PC-9 (cell line): ENCODE measurements around the gene AK9. TPM values are rescaled to one million over a fixed set of nuclear protein-coding genes. Genes with fewer than 3 reads are reported as not detected.

ENCODE experiments used
- BruUV-seq: library from RNA; stranded (reverse); fragments of 400-500 nt; replicated peaks from 2 replicates; lab custom pipeline; 2021; lab: Mats Ljungman, UMichigan
- CTCF ChIA-PET: fragments of 300-600 bp; sonication (Branson Sonifier 250); formaldehyde crosslinking; loops from one replicate; lab custom pipeline; 2022; ENCODE audit warnings: antibody characterized with exemption; lab: Charles Lee
- POLR2A ChIA-PET: fragments of 300-600 bp; sonication (Branson Sonifier 250); formaldehyde crosslinking; loops from one replicate; lab custom pipeline; 2022; ENCODE audit warnings: antibody characterized with exemption; ENCODE audit not compliant: unreplicated experiment; lab: Charles Lee
- DNase-seq, 2 experiments: peaks; one replicate each; pipeline versions ENCODE4 v3.0.0 to v3.0.0-alpha.2; 2015 to 2022; ENCODE audit warnings: mixed read lengths in 1 of 2
- H2AFZ ChIP-seq: fragments of 200-600 bp; sonication (generic); 2 replicates; pipeline ENCODE4 v1.8.1; 2017; ENCODE audit warnings: antibody characterized with exemption
- H3F3A ChIP-seq: fragments of 200-600 bp; sonication (generic); 2 replicates; pipeline ENCODE4 v1.8.1; 2017; ENCODE audit warnings: antibody characterized with exemption, mild to moderate bottlenecking, low read depth; ENCODE audit not compliant: insufficient read depth
- H3K27ac ChIP-seq: fragments of 200-600 bp; sonication (generic); 2 replicates; pipeline ENCODE4 v1.6.1; 2016; ENCODE audit warnings: mixed run types
- H3K27me3 ChIP-seq: fragments of 200-600 bp; sonication (generic); 2 replicates; pipeline ENCODE4 v1.6.1; 2016; ENCODE audit warnings: low read depth, mixed run types; ENCODE audit not compliant: insufficient read depth
- H3K36me3 ChIP-seq: fragments of 200-600 bp; sonication (generic); 2 replicates; pipeline ENCODE4 v1.6.1; 2016; ENCODE audit warnings: low read depth, mixed run types
- H3K4me1 ChIP-seq: fragments of 200-600 bp; sonication (generic); replicated peaks from 2 replicates; pipeline ENCODE4 v1.6.1; 2016; ENCODE audit warnings: mixed run types; ENCODE audit not compliant: insufficient read depth
- H3K4me2 ChIP-seq: fragments of 200-600 bp; sonication (generic); 2 replicates; pipeline ENCODE4 v1.6.1; 2017; ENCODE audit warnings: mixed run types
- H3K4me3 ChIP-seq: fragments of 200-600 bp; sonication (generic); 2 replicates; pipeline ENCODE4 v1.6.1; 2016; ENCODE audit warnings: mixed run types
- H3K79me2 ChIP-seq: fragments of 200-600 bp; sonication (generic); 2 replicates; pipeline ENCODE4 v1.6.1; 2017; ENCODE audit warnings: low read depth, mixed run types
- H3K9me2 ChIP-seq: fragments of 200-600 bp; sonication (generic); 2 replicates; pipeline ENCODE4 v1.8.1; 2017; ENCODE audit warnings: mild to moderate bottlenecking; ENCODE audit not compliant: insufficient read depth
- H3K9me3 ChIP-seq: fragments of 200-600 bp; sonication (generic); 2 replicates; pipeline ENCODE4 v1.8.1; 2016; ENCODE audit warnings: low read depth; ENCODE audit not compliant: insufficient read depth
- H4K20me1 ChIP-seq: fragments of 200-600 bp; sonication (generic); 2 replicates; pipeline ENCODE4 v1.8.1; 2017; ENCODE audit not compliant: insufficient read depth
- EZH2 ChIP-seq: fragments of 200-600 bp; sonication (generic); IDR thresholded peaks from 2 replicates; pipeline ENCODE4 v1.8.0; 2017; ENCODE audit warnings: antibody characterized with exemption, low read depth
- intact Hi-C: fragments of 100-400 bp; cut with micrococcal nuclease; formaldehyde crosslinking; loops from one replicate; pipeline ENCODE4 v1.10.0; 2022; ENCODE audit not compliant: unreplicated experiment
- total RNA-seq: library from RNA; stranded (reverse); gene quantifications from 2 replicates; pipeline ENCODE4 v1.2.3, GENCODE V29; 2021
- TF ChIP-seq, protein P1 (sequence below): fragments of 200-600 bp; sonication (generic); conservative IDR thresholded peaks from 2 replicates; pipeline ENCODE4 v1.6.1; 2017; ENCODE audit warnings: mixed run types, antibody characterized with exemption, mild to moderate bottlenecking, moderate library complexity

AK9 gene
- total RNA-seq, 1 experiment from 2014 or later: 7.4 TPM

DNA sequence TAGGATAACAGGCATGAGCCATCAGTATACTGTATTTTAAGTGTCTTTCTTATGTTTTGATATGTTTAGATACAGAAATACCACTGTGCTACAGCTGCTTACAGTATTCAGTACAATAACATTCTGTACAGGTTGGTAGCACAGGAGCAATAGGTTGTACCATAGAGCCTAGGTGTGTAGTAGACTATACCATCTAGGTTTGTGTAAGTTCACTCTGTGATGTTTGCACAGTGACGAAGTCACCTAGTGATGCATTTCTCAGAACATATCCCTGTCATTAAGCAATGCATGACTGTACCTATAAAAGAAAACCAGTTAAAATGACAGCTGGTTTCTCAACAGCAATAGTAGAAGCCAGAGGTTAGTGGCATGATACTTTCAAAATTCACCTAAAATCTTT, 204.9 kb downstream of the AK9 start:
- CTCF ChIA-PET: no interaction called here
- peak in 1 of 2 experiments; percentile 98 for DNase-seq

GRCh38 chr6:109485266-109485935, 205.6 kb downstream of the AK9 start:
- no TSS peak for BruUV-seq
- Histone ChIP-seq H3K4me2 (no peak overlapping the region), H3K4me1 (peaks cover 35% of the 10 kb centered on the region), H4K20me1 (peaks cover 8% of the 10 kb centered on the region; the same call in 1 of the 2 replicates), H2AFZ (no peak overlapping the region), H3K4me3 (no peak overlapping the region), H3K9me3 (no peaks in the 10 kb centered on the region), H3K27ac (no peak overlapping the region), H3K79me2 (peaks cover 24% of the 10 kb centered on the region), H3K27me3 (no peaks in the 10 kb centered on the region), H3K9me2 (no peaks in the 10 kb centered on the region), H3K36me3 (peaks cover 14% of the 10 kb centered on the region; the same call in 1 of the 2 replicates), H3F3A (peaks cover 18% of the 10 kb centered on the region; the same call in 1 of the 2 replicates)
- ChIA-PET POLR2A (interaction anchor here (0.7 kb wide), 1 partner anchor 86 kb away, joined by 4 read pairs; no protein-coding TSS in a partner anchor), CTCF (no interaction called here)
- DNase-seq: no peak
- TF ChIP-seq, protein P1, sequence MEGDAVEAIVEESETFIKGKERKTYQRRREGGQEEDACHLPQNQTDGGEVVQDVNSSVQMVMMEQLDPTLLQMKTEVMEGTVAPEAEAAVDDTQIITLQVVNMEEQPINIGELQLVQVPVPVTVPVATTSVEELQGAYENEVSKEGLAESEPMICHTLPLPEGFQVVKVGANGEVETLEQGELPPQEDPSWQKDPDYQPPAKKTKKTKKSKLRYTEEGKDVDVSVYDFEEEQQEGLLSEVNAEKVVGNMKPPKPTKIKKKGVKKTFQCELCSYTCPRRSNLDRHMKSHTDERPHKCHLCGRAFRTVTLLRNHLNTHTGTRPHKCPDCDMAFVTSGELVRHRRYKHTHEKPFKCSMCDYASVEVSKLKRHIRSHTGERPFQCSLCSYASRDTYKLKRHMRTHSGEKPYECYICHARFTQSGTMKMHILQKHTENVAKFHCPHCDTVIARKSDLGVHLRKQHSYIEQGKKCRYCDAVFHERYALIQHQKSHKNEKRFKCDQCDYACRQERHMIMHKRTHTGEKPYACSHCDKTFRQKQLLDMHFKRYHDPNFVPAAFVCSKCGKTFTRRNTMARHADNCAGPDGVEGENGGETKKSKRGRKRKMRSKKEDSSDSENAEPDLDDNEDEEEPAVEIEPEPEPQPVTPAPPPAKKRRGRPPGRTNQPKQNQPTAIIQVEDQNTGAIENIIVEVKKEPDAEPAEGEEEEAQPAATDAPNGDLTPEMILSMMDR: no peak
- TF ChIP-seq EZH2: no peak
- intact Hi-C loops: loop anchor here (10.0 kb wide), 1 partner anchor 391 kb away; the partner anchor contains the start of genes CEP57L1 and SESN1

More for the DNA sequence above, 204.9 kb downstream of the AK9 start:
- peak overlapping the region; percentile 27; the same call in 1 of the 2 replicates for H3K27ac ChIP-seq
- peaks cover 8% of the 10 kb centered on the region; the same call in 1 of the 2 replicates for H3K36me3 ChIP-seq
- no peak overlapping the region; the same call in 1 of the 2 replicates for H3K4me2 ChIP-seq
- H4K20me1 ChIP-seq: peaks cover 2% of the 10 kb centered on the region; the same call in 1 of the 2 replicates
- H3K79me2 ChIP-seq: peaks cover 18% of the 10 kb centered on the region
- intact Hi-C loops: loop anchor here (10.0 kb wide), 1 partner anchor 391 kb away; the partner anchor contains the start of genes CEP57L1 and SESN1
- TF ChIP-seq, protein P1: no peak
- no peak for TF ChIP-seq EZH2
- no peaks in the 10 kb centered on the region for H3K9me2 ChIP-seq
- H3K9me3 ChIP-seq: no peaks in the 10 kb centered on the region
- no peak overlapping the region for H2AFZ ChIP-seq
- H3K4me3 ChIP-seq: no peak overlapping the region
- POLR2A ChIA-PET: interaction anchor here (0.7 kb wide), 1 partner anchor 85 kb away, joined by 4 read pairs; no protein-coding TSS in a partner anchor
- peaks cover 32% of the 10 kb centered on the region for H3K4me1 ChIP-seq
- no peaks in the 10 kb centered on the region for H3K27me3 ChIP-seq
- H3F3A ChIP-seq: peaks cover 19% of the 10 kb centered on the region; the same call in 1 of the 2 replicates
- BruUV-seq: no TSS peak

DNA sequence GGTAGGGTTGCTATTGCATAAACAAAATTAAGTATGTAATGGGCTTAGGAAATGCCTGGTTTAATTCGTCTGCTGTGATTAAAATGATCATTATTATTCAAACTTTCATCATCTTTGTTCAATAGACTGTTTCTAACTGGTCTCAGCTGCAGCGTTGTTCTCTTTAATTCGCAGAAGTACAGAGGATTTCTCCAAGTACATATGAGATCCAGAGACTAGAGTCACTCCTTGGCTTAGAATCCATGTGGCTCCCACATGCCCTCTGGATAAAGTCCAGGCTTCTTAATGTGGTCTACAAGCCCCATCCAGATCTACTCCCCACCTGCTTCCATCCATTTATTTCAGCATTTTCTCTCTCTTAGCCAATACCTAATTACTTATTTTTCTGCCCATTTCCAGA, 206.9 kb downstream of the AK9 start:
- 0 out of 2 replicates have a peak overlapping the region, but pooled peaks have one; percentile 79 for H2AFZ ChIP-seq
- H3K4me2 ChIP-seq: peak overlapping the region; percentile 82
- H3K9me3 ChIP-seq: no peaks in the 10 kb centered on the region
- peaks cover 18% of the 10 kb centered on the region; the same call in 1 of the 2 replicates for H3F3A ChIP-seq
- peaks cover 10% of the 10 kb centered on the region for H4K20me1 ChIP-seq
- POLR2A ChIA-PET: interaction anchor here (0.6 kb wide), 1 partner anchor 43 kb away, joined by 8 read pairs; the partner anchor contains the start of genes PPIL6 and SMPD2
- CTCF ChIA-PET: interaction anchor here (0.6 kb wide), 1 partner anchor 11 kb away, joined by 3 read pairs; no protein-coding TSS in a partner anchor
- peaks cover 46% of the 10 kb centered on the region for H3K4me1 ChIP-seq
- peaks cover 24% of the 10 kb centered on the region for H3K36me3 ChIP-seq
- peaks cover 37% of the 10 kb centered on the region for H3K79me2 ChIP-seq
- peak overlapping the region; percentile 53; the same call in 1 of the 2 replicates for H3K4me3 ChIP-seq
- BruUV-seq: no TSS peak
- H3K9me2 ChIP-seq: no peaks in the 10 kb centered on the region
- DNase-seq: no peak
- intact Hi-C loops: loop anchor here (10.0 kb wide), 1 partner anchor 389 kb away; the partner anchor contains the start of genes CEP57L1 and SESN1
- TF ChIP-seq, protein P1: no peak
- no peaks in the 10 kb centered on the region for H3K27me3 ChIP-seq
- no peak overlapping the region for H3K27ac ChIP-seq
